Measurements from ENCODE around the gene NPAS2. TPM values are rescaled to one million over a fixed set of nuclear protein-coding genes. Genes with fewer than 3 reads are reported as not detected.

NPAS2 gene
- total RNA-seq, 2 experiments from 2014 or later = 5.8 to 5.9 TPM

GRCh38 chr2:101038455-101039255, 218.7 kb downstream of the NPAS2 start:
- CTCF ChIA-PET = interaction anchor here (0.9 to 4.1 kb wide), 3 partner anchors 111 to 171 kb away, joined by 5 to 52 read pairs (median 8); no protein-coding TSS in a partner anchor
- no peak overlapping the region for H3K4me3 Mint-ChIP-seq
- intact Hi-C loops (cut with micrococcal nuclease) = loop anchor here (1.0 kb wide), 2 partner anchors 114 to 167 kb away; no protein-coding TSS in a partner anchor
- H3K27me3 Mint-ChIP-seq (ENCODE audit: low read depth) = no peaks in the 10 kb centered on the region
- H3K27ac Mint-ChIP-seq = no peak overlapping the region
- H3K4me1 Mint-ChIP-seq (ENCODE audit: low read depth) = no peaks in the 10 kb centered on the region
- H3K36me3 Mint-ChIP-seq (ENCODE audit: low read depth) = no peaks in the 10 kb centered on the region
- DNase-seq = peak; percentile 61
- no peaks in the 10 kb centered on the region for H3K9me3 Mint-ChIP-seq

- no peaks in the 10 kb centered on the region for H3K36me3 Mint-ChIP-seq (ENCODE audit: low read depth)
- H3K4me1 Mint-ChIP-seq (ENCODE audit: low read depth) = no peaks in the 10 kb centered on the region
- intact Hi-C loops (cut with micrococcal nuclease) = no loop called here
- H3K27me3 Mint-ChIP-seq (ENCODE audit: low read depth) = no peaks in the 10 kb centered on the region
- H3K4me3 Mint-ChIP-seq = no peak overlapping the region
- no peak for DNase-seq
- no peaks in the 10 kb centered on the region for H3K9me3 Mint-ChIP-seq
- CTCF ChIA-PET = interaction anchor here (1.3 kb wide), 1 partner anchor 165 kb away, joined by 6 read pairs; no protein-coding TSS in a partner anchor
- H3K27ac Mint-ChIP-seq = no peak overlapping the region
Measured at GRCh38 chr2:101040072-101040471, 220.1 kb downstream of the NPAS2 start.

- Mint-ChIP-seq H3K9me3 (no peaks in the 10 kb centered on the region), H3K4me3 (no peak overlapping the region), H3K27me3 (ENCODE audit: low read depth) (no peaks in the 10 kb centered on the region), H3K27ac (no peak overlapping the region), H3K4me1 (ENCODE audit: low read depth) (no peaks in the 10 kb centered on the region), H3K36me3 (ENCODE audit: low read depth) (no peaks in the 10 kb centered on the region)
- no peak for DNase-seq
- CTCF ChIA-PET = no interaction called here
- intact Hi-C loops (cut with micrococcal nuclease) = no loop called here
Measured at GRCh38 chr2:101040761-101041160, 220.8 kb downstream of the NPAS2 start.

GRCh38 chr2:101041413-101041812, 221.5 kb downstream of the NPAS2 start:
- no peaks in the 10 kb centered on the region for H3K9me3 Mint-ChIP-seq
- H3K27me3 Mint-ChIP-seq (ENCODE audit: low read depth) = no peaks in the 10 kb centered on the region
- no peak for DNase-seq
- no peaks in the 10 kb centered on the region for H3K4me1 Mint-ChIP-seq (ENCODE audit: low read depth)
- H3K4me3 Mint-ChIP-seq = no peak overlapping the region
- H3K36me3 Mint-ChIP-seq (ENCODE audit: low read depth) = no peaks in the 10 kb centered on the region
- intact Hi-C loops (cut with micrococcal nuclease) = no loop called here
- CTCF ChIA-PET = interaction anchor here (0.6 kb wide), 2 partner anchors 9 to 99 kb away, joined by 3 read pairs; no protein-coding TSS in a partner anchor
- no peak overlapping the region for H3K27ac Mint-ChIP-seq

- no peak overlapping the region for H3K27ac Mint-ChIP-seq
- CTCF ChIA-PET = interaction anchor here (1.0 to 1.3 kb wide), 3 partner anchors 10 to 160 kb away, joined by 3 to 6 read pairs (median 3); no protein-coding TSS in a partner anchor
- H3K36me3 Mint-ChIP-seq (ENCODE audit: low read depth) = peaks cover 2% of the 10 kb centered on the region
- no peaks in the 10 kb centered on the region for H3K4me1 Mint-ChIP-seq (ENCODE audit: low read depth)
- no peaks in the 10 kb centered on the region for H3K9me3 Mint-ChIP-seq
- no peak overlapping the region for H3K4me3 Mint-ChIP-seq
- no peak for DNase-seq
- H3K27me3 Mint-ChIP-seq (ENCODE audit: low read depth) = no peaks in the 10 kb centered on the region
- intact Hi-C loops (cut with micrococcal nuclease) = no loop called here
Measured at GRCh38 chr2:101045330-101045729, 225.4 kb downstream of the NPAS2 start.

Other genes with a start within 250 kb of the NPAS2 start
- 1,000 to 10,000 TPM; 2,225 to 2,255 TPM for gene RPL31, start 182.2 kb downstream of the NPAS2 start, total RNA-seq

All from activated naive CD4-positive, alpha-beta T cell treated with anti-CD3 and anti-CD28 coated beads for 36 hours (primary cell).